ENCODE results near the gene PDE4B. TPM values are rescaled to one million over a fixed set of nuclear protein-coding genes. Genes with fewer than 3 reads are reported as not detected.

PDE4B gene
- total and polyA plus RNA-seq, 2 donors from 2014 or later, result 2.0 to 8.7 TPM

DNA sequence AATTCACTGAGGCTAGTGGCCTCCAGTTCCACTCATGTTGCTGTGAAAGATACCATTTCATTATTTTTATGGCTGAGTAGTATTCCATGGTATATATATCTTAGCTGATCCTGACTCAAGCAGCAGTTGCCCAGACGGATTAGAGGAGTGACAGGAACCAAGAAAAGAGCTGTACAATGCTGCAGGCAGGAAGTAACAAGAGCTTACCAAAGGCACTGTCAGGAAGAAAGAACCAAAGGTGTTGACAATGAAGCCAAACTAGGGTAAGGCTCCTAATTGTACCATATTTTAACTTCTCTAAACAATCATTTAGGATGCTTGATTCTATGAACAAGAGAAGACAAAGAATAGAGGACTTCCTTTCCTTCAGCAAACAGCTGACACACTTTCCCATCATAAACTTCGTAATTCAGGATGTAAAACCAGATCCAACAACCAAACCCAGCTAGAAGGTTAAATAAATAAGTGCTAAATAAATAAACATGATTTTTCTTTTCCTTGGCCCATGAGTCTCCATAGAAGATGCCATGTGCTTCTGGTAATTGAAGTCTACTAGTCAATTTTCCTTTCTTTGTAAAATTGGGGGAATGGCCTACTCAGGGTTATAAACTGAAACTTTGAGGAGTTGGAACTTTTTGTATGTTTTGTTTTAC lies 493.0 kb downstream of the PDE4B start:
- FAIRE-seq (no peak), DNase-seq (no peak)
- intact Hi-C loops (cut with DNase I), result no loop called here
- H3K9me3 ChIP-seq (ENCODE audit: control insufficient read depth in 2 of 3, insufficient read depth in 1 of 3, low read length in 3 of 3), result no peaks in the 10 kb centered on the region
- no peak overlapping the region for H3K9ac ChIP-seq (ENCODE audit: low read length in 3 of 3)
- H3K4me3 ChIP-seq (ENCODE audit: low read length in 3 of 3), result no peak overlapping the region
- TF ChIP-seq, protein P1, sequence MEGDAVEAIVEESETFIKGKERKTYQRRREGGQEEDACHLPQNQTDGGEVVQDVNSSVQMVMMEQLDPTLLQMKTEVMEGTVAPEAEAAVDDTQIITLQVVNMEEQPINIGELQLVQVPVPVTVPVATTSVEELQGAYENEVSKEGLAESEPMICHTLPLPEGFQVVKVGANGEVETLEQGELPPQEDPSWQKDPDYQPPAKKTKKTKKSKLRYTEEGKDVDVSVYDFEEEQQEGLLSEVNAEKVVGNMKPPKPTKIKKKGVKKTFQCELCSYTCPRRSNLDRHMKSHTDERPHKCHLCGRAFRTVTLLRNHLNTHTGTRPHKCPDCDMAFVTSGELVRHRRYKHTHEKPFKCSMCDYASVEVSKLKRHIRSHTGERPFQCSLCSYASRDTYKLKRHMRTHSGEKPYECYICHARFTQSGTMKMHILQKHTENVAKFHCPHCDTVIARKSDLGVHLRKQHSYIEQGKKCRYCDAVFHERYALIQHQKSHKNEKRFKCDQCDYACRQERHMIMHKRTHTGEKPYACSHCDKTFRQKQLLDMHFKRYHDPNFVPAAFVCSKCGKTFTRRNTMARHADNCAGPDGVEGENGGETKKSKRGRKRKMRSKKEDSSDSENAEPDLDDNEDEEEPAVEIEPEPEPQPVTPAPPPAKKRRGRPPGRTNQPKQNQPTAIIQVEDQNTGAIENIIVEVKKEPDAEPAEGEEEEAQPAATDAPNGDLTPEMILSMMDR (IDR thresholded peaks at IDR 0.05; ENCODE audit: borderline replicate concordance, extremely low read depth, insufficient read depth), result no peak
- no peaks in the 10 kb centered on the region for H3K27me3 ChIP-seq (ENCODE audit: control insufficient read depth, insufficient read depth, low read length)
- H3K4me1 ChIP-seq (ENCODE audit: control insufficient read depth in 2 of 3, insufficient read depth in 2 of 3, low read depth in 1 of 3, low read length in 3 of 3), result no peaks in the 10 kb centered on the region
- no peak overlapping the region for H3K27ac ChIP-seq (ENCODE audit: low read depth in 2 of 2, low read length in 2 of 2)
- no peaks in the 10 kb centered on the region for H3K36me3 ChIP-seq (ENCODE audit: control insufficient read depth in 2 of 3, insufficient read depth in 3 of 3, low read length in 3 of 3)

DNA sequence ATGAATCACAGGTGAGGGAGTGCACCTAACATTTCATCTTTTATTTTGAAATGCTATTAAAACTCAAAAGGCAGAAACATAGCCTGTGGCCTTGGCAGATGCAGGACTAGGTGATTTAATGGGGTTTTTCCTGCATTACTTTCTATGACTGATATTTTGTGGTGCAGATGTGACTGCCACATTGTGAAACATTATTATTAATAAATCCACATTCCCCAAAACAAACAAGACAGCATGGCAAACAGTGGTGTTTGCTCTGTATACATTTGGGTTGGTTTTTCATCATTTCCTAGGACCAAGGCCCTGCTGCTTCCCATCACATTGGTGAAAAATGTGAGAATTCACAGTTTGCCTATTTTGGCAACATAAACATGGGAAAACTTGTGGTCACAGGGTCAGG lies 493.6 kb downstream of the PDE4B start:
- TF ChIP-seq, protein P1 (IDR thresholded peaks at IDR 0.05; ENCODE audit: borderline replicate concordance, extremely low read depth, insufficient read depth), result no peak
- intact Hi-C loops (cut with DNase I), result no loop called here
- FAIRE-seq (no peak), DNase-seq (no peak)
- Histone ChIP-seq H3K27me3 (ENCODE audit: control insufficient read depth, insufficient read depth, low read length) (no peaks in the 10 kb centered on the region), H3K4me3 (ENCODE audit: low read length in 3 of 3) (no peak overlapping the region), H3K4me1 (ENCODE audit: control insufficient read depth in 2 of 3, insufficient read depth in 2 of 3, low read depth in 1 of 3, low read length in 3 of 3) (no peaks in the 10 kb centered on the region), H3K9me3 (ENCODE audit: control insufficient read depth in 2 of 3, insufficient read depth in 1 of 3, low read length in 3 of 3) (no peaks in the 10 kb centered on the region), H3K27ac (ENCODE audit: low read depth in 2 of 2, low read length in 2 of 2) (no peak overlapping the region), H3K9ac (ENCODE audit: low read length in 3 of 3) (no peak overlapping the region), H3K36me3 (ENCODE audit: control insufficient read depth in 2 of 3, insufficient read depth in 3 of 3, low read length in 3 of 3) (no peaks in the 10 kb centered on the region)

DNA sequence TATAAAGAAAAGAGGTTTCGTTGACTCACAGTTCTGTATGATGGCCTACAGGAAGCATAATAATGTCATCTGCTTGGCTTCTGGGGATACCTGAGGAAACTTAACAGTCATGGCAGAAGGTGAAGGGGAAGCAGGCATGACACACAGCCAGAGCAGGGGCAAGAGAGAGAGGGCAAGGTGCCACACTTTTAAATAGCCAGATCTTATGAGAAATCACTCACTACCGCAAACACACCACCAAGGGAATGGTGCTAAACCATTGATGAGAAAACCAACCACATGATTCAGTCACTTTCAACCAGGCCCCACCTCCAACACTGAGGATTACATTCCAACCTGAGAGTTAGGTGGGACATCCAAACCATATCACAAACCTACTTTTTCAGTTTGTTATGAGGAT lies 495.4 kb downstream of the PDE4B start:
- Histone ChIP-seq H3K9me3 (ENCODE audit: control insufficient read depth in 2 of 3, insufficient read depth in 1 of 3, low read length in 3 of 3) (no peaks in the 10 kb centered on the region), H3K9ac (ENCODE audit: low read length in 3 of 3) (no peak overlapping the region), H3K36me3 (ENCODE audit: control insufficient read depth in 2 of 3, insufficient read depth in 3 of 3, low read length in 3 of 3) (no peaks in the 10 kb centered on the region), H3K4me1 (ENCODE audit: control insufficient read depth in 2 of 3, insufficient read depth in 2 of 3, low read depth in 1 of 3, low read length in 3 of 3) (no peaks in the 10 kb centered on the region), H3K27me3 (ENCODE audit: control insufficient read depth, insufficient read depth, low read length) (no peaks in the 10 kb centered on the region), H3K4me3 (ENCODE audit: low read length in 3 of 3) (no peak overlapping the region), H3K27ac (ENCODE audit: low read depth in 2 of 2, low read length in 2 of 2) (no peak overlapping the region)
- DNase-seq, result no peak
- intact Hi-C loops (cut with DNase I), result no loop called here
- TF ChIP-seq, protein P1 (IDR thresholded peaks at IDR 0.05; ENCODE audit: borderline replicate concordance, extremely low read depth, insufficient read depth), result no peak
- FAIRE-seq, result no peak

All from kidney (tissue), 14 donors.